ENCODE measurements around the gene BCAT1.
"Not testable (repeated sequence)": the region's sequence is repeated elsewhere in the genome, so short reads cannot be mapped to it uniquely, and the experiment has no call there.

BCAT1 gene

GRCh38 chr12:24898185-24898584, 50.7 kb downstream of the BCAT1 start:
- DNase-seq = no peak

- DNase-seq = no peak
These were observed 52.7 kb downstream of the BCAT1 start for GRCh38 chr12:24896171-24896570.

- DNase-seq = no peak
These were observed 53.3 kb downstream of the BCAT1 start for GRCh38 chr12:24895612-24896011.

- no peak for DNase-seq
These were observed 54.0 kb downstream of the BCAT1 start for GRCh38 chr12:24894879-24895278.

GRCh38 chr12:24890048-24890803, 58.7 kb downstream of the BCAT1 start:
- no peak for DNase-seq

- DNase-seq = no peak
These were observed 59.5 kb downstream of the BCAT1 start for GRCh38 chr12:24889411-24889810.

- DNase-seq = no peak
These were observed 60.1 kb downstream of the BCAT1 start for GRCh38 chr12:24888813-24889212.

GRCh38 chr12:24884911-24885310, 64.0 kb downstream of the BCAT1 start:
- DNase-seq = no peak

- no peak for DNase-seq
These were observed 67.1 kb downstream of the BCAT1 start for GRCh38 chr12:24881724-24882371.

GRCh38 chr12:24881227-24881626, 67.7 kb downstream of the BCAT1 start:
- DNase-seq = no peak

- no peak for DNase-seq
These were observed 68.2 kb downstream of the BCAT1 start for GRCh38 chr12:24880732-24881131.

- no peak for DNase-seq
These were observed 69.3 kb downstream of the BCAT1 start for GRCh38 chr12:24879644-24880043.

GRCh38 chr12:24875014-24875413, 73.9 kb downstream of the BCAT1 start:
- DNase-seq = no peak

GRCh38 chr12:24872211-24872610, 76.7 kb downstream of the BCAT1 start:
- DNase-seq = no peak

- DNase-seq = not testable (repeated sequence)
These were observed 82.8 kb downstream of the BCAT1 start for GRCh38 chr12:24866139-24866538.

GRCh38 chr12:24864796-24865125, 84.1 kb downstream of the BCAT1 start:
- DNase-seq = no peak

- DNase-seq = no peak
These were observed 86.9 kb downstream of the BCAT1 start for GRCh38 chr12:24861766-24862540.

- DNase-seq = no peak
These were observed 88.4 kb downstream of the BCAT1 start for GRCh38 chr12:24860546-24860945.

GRCh38 chr12:24856541-24856940, 92.4 kb downstream of the BCAT1 start:
- DNase-seq = no peak

GRCh38 chr12:24854908-24855307, 94.0 kb downstream of the BCAT1 start:
- DNase-seq = no peak

- no peak for DNase-seq
These were observed 94.9 kb downstream of the BCAT1 start for GRCh38 chr12:24854017-24854416.

- no peak for DNase-seq
These were observed 95.3 kb downstream of the BCAT1 start for GRCh38 chr12:24853588-24853987.

GRCh38 chr12:24853094-24853493, 95.8 kb downstream of the BCAT1 start:
- no peak for DNase-seq

- DNase-seq = no peak
These were observed 96.5 kb downstream of the BCAT1 start for GRCh38 chr12:24852420-24852819.
